Stimulated activated CD8-positive, alpha-beta memory T cell treated with anti-CD3 and anti-CD28 coated beads, Interleukin-7, amount 100 ng/mL, for 1 hour (primary cell): ENCODE measurements around the gene HOXB2.

Experiments
- DNase-seq, 2 donors: peaks; one replicate each; pipeline ENCODE4 v3.0.0-alpha.2; 2020; ENCODE audit warnings: low read depth in 2 of 2

Gene HOXB2

GRCh38 chr17:48552466-48553189 is 7.7 kb upstream of the HOXB2 start:
- DNase-seq: no peak

GRCh38 chr17:48551596-48552465 is 6.9 kb upstream of the HOXB2 start:
- no peak for DNase-seq

DNA sequence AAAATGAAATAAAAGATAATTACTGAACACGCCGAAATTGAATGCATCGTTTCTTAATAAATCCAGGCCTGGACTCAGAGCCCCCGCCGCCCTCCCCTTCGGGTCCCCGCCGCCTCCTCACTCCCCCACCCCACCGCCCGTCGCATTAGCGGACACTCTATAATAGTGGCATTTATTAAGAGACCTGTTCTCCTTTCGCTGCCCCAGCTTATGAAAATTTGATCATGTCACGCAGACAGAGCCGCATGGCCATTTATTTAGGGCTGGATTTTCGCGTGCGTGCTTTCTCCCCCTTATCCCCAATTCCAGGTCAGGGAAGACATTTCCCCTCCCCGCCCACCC is 6.3 kb upstream of the HOXB2 start:
- no peak for DNase-seq

- DNase-seq: no peak
Observed at GRCh38 chr17:48550502-48551213, 5.7 kb upstream of the HOXB2 start.

GRCh38 chr17:48549914-48550501 is 5.1 kb upstream of the HOXB2 start:
- no peak for DNase-seq

- no peak for DNase-seq
Observed at GRCh38 chr17:48549281-48549630, 4.3 kb upstream of the HOXB2 start.

DNA sequence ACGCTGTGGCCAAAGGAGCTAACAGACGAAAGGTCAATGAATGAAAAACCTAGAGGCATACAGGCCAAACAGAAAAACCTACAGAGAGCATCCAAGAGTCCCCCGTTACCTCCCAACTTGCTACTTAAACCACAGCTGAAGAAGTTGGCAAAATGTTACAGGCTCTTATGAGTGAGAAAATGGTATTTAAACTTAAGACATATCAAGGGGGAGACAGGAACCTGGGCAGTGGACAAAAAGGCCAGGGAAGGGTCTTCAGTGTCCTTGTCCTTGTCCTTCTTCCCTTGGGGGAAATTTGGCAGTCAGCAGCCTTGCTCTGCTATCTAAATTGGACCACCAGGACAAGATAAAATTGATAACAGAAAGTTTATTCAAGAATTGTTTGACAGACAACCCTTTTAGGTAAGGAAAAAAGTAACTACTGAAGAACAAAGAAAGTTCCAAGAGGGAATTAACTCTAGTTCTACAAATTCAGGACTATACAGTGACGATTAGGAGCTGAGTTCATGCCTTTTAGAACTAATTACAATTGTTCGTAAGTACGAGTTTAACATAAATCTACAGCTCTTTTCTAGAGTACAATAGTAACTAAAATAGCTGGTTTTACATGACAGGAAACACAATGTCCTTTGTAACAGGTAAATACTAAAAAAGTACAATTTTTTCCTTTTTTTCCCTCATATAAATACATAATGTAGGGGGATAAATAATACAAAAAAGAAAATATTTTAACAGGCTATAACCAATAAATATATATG is 3.8 kb upstream of the HOXB2 start:
- no peak for DNase-seq

- no peak for DNase-seq
Observed at GRCh38 chr17:48547808-48548522, 3.1 kb upstream of the HOXB2 start.

GRCh38 chr17:48546924-48547807 is 2.3 kb upstream of the HOXB2 start:
- no peak for DNase-seq

- DNase-seq: no peak
Observed at GRCh38 chr17:48546137-48546923, 1.4 kb upstream of the HOXB2 start.

GRCh38 chr17:48545539-48545938 is 630 bp upstream of the HOXB2 start:
- DNase-seq: no peak

DNA sequence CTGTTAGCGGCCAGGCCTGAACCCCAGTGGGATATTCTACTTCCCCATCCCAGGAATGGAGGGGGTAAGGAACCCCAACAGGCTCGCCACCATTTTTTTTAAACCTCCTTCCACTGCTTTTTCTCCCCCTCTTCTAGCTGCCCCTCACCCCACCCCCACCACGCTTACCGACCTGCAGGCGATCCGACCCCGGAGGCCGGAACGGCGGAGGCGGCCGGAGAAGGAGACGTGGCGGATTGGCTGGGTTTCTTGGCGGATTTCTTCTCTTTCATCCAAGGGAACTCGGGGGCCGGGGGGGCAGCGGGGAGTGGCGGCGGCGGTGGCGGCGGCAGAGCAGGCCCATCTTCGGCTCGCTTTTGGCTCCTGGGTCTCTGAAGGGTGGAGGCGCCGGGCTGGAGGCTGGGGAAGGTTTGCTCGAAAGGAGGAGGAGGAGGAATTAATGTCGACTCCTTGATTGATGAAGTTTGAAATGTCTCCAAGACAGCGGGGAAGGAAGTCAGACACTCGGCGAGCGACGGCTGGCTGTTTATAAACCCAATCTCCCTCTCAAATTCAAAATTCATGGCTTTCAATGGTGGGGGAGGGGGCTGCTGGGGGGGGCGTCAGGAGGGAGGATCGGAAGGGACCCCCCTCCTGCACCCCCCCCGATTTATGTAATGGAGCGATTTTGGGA is 424 bp downstream of the HOXB2 start:
- DNase-seq: no peak

DNA sequence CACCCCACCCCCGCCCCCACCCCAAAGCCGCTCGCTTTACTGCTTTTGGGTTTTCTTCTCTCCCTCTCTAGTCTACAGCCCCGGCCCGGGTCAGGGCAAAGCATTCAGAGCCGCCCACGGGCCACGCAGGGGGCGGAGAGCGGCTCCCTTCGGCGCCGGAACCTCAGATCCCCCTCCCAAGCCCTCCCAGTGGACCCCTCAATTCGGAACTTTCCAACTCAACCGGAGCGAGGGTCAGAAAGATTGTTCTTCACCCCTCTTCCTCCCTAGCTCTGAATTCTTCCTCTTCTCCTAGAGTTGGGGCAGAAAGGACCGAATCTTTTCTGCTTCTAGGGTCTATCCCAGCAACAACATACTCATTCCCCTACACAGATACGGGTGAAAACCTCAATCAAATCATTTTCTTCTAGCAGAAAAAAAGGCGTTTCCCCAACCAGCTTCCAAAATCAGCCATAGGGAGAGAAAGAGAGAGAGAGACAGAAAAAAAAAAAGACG is 1.0 kb downstream of the HOXB2 start:
- DNase-seq: no peak

DNA sequence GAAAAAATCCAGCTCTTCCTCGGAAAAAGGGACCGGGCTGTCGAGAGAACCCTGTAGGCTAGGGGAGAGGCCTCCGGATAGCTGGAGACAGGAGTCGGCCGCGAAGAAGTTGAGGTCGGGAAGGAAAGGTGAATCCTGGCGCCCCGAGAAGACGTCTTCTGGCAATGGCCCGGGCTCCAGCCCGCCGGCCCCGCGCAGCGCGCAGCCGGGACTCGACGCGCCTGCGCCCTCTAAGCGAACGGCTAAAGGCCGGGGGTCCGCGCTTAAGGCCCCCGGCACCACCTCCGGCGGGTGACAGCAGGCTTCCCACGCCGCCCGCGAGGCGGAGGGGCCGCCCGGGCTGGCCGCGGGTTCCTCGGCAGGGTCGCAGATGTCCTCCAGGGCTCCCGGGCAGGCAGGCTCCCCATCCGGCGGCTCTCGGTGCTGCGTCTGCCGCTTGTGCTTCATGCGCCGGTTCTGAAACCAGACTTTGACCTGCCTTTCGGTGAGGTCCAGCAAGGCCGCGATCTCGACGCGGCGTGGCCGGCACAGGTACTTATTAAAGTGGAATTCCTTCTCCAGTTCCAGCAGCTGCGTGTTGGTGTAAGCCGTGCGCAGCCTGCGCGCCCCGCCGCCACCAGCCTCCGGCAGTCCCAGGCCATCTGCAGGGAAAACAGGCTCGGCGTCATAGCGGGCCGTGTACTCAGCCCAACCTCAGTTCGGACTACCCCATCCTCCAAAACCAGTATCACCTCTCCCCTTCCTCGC is 1.6 kb downstream of the HOXB2 start:
- DNase-seq: no peak

GRCh38 chr17:48542698-48543106 is 2.2 kb downstream of the HOXB2 start:
- DNase-seq: no peak

- DNase-seq: no peak
Observed at GRCh38 chr17:48542114-48542656, 2.7 kb downstream of the HOXB2 start.

GRCh38 chr17:48541577-48542113 is 3.3 kb downstream of the HOXB2 start:
- DNase-seq: no peak
